GM18909 (cell line): ENCODE data around the gene SCYL3.
"Not testable (repeated sequence)": the region's sequence is repeated elsewhere in the genome, so short reads cannot be mapped to it uniquely, and the experiment has no call there.

Experiments used
- ATAC-seq: cut with Tn5 transposase; IDR thresholded peaks from one replicate; pipeline ENCODE4 v1.9.1; 2021; ENCODE audit warnings: mild to moderate bottlenecking; ENCODE audit not compliant: unreplicated experiment, poor library complexity

Gene SCYL3

DNA sequence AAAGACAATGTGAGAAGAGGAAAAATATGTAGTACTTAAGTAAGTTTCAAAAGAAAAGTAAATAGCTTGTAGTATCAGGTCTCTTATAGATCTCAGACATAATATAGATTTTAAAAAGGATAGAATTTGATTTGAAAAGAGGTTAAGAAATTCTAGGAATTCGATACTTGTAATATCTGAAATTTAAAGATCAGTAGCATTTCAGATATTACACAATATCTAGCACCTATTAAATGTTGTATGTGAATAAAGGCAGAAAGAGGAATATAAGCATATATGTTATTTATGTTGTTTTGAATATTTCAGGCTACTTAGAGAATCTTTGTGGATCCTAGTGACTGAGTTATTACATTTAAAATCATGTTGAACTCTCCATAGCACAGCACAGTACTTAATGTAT is 64.0 kb downstream of the SCYL3 start:
- no peak for ATAC-seq

GRCh38 chr1:169824153-169824552 is 69.5 kb downstream of the SCYL3 start:
- ATAC-seq: no peak

DNA sequence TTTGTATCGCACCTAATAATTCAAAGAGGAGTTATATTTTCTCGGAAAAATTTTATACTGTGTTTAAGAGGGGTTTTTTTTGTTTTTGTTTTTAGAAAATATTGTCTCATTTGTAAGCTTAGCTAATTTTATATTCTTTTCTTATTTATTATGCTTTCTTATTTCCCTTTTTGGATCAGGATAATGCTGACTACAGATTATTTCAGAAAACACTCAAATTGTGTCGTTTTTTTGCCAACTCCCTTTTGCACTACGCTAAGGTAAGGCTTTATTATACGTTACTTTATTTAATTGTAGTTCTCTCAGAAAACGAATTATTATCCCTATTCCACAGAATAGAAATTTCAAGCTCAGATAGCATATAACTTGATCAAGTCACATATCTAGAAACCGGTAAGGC is 72.2 kb downstream of the SCYL3 start:
- no peak for ATAC-seq

GRCh38 chr1:169816617-169817016 is 77.1 kb downstream of the SCYL3 start:
- no peak for ATAC-seq

GRCh38 chr1:169814265-169814664 is 79.4 kb downstream of the SCYL3 start:
- ATAC-seq: no peak

DNA sequence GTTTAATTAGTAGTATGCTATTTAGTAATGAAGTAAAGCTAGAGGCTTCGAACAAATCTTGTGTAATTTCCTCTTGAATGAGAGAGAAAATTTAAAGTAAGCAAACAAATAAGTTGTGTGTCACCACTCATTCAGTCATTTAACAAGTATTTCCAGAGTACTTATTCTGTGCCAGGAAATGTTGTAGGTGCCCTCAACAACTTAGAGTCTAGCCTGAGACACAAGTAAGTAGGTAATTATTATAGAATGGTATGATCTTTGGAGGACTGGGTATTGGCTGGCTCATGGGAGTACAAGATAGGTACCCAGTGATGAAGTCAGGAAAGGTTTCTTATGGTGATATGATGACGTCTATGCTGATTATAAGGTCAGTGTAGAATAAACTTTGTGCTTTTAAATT is 81.6 kb downstream of the SCYL3 start:
- ATAC-seq: no peak

GRCh38 chr1:169811418-169812035 is 82.2 kb downstream of the SCYL3 start:
- not testable (repeated sequence) for ATAC-seq

- ATAC-seq: no peak
These were observed 84.2 kb downstream of the SCYL3 start for GRCh38 chr1:169809370-169810095.

GRCh38 chr1:169804941-169805340 is 88.8 kb downstream of the SCYL3 start:
- ATAC-seq: no peak

- no peak for ATAC-seq
These were observed 90.8 kb downstream of the SCYL3 start for GRCh38 chr1:169802888-169803287.
